ENCODE measurements around the gene ZNF143.
A peak's percentile ranks its signal among the peaks of the same experiment; 100 is the strongest.

The ZNF143 gene

DNA sequence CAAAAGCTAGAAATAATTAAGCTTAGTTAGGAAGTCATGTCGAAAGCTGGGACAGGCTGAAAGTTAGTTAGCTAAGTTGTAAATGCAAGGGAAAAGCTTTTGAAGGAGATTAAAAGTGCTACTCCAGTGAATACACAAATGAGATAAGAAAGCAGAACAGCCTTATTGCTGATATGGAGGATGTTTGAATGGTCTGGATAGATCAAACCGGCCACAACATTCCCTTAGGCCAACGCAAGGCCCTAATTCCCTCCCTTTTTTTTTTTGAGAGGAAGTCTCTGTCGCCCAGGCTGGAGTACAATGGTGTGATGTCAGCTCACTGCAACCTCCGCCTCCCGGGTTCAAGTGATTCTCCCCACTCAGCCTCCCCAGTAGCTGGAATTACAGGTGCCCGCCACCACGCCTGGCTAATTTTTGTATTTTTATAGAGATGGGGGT is 89.4 kb downstream of the ZNF143 start:
- DNase-seq: no peak

DNA sequence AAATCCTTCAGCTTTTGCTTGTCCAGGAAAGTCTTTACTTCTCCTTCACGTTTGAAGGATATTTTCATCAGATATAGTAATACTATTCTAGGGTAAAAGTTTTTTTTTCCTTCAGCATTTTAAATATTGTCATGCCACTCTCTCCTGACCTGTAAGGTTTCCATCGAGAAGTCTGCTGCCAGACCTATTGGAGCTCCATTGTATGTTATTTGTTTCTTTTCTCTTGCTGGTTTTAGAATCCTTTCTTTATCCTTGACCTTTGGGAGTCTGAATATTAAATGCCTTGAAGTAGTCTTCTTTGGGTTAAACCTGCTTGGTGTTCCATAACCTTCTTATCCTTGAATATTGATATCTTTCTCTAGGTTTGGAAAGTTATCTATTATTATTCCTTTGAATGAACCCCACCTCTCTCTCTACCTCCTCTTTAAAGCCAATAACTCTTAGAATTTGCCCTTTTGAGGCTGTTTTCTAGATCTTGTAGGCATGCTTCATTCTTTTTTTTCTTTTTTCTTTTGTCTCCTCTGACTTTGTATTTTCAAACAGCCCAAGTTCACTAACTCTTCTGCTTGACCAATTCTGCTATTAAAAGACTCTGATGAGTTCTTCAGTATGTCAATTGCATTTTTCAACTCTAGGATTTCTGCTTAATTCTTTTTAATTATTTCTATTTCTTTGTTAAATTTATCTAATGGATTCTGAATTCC is 100.6 kb downstream of the ZNF143 start:
- DNase-seq: no peak

DNA sequence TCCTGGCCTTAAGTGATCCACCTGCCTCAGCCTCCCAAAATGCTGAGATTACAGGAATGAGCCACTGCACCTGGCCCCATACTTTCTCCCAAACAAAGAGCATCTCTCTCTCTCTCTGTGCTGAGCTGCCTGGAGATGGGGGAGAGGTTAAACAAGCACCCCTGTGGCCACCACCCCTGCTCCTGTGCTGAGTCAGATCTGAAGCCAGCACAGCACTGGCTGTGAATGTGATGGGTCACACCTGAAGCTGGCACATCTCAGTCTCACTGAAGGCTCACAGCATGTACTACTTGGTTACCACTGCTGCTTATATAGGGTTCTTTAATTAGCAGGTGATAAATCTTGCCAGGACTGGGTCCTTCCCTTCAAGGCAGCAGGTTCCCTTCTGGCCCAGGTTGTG is 101.9 kb downstream of the ZNF143 start:
- DNase-seq: no peak

DNA sequence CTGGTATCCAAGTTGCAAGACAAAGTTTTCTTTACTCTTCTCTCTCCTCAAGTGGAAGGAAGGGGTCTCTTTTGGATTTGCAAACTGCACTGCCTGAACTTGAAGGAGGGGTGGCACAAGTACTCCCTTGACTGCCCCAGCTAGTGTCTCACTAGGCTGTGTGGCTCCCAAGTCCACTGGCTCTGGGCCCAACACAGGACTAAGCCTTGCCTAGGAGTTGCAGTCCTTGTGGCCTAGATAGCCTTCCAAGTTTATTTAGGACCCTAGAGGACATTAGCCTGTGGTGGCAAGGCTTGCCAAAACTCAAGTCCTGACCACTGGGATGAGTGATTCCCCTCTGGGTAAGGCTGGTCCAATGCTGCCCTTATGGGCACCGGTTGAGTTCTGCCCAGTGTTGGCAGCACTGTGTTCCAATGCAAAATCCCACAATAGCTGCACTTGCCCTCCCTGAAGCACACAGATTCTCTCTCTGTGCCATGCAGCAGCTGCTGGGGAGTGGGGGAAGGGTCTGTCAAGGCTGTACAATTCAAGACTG is 102.5 kb downstream of the ZNF143 start:
- no peak for DNase-seq

DNA sequence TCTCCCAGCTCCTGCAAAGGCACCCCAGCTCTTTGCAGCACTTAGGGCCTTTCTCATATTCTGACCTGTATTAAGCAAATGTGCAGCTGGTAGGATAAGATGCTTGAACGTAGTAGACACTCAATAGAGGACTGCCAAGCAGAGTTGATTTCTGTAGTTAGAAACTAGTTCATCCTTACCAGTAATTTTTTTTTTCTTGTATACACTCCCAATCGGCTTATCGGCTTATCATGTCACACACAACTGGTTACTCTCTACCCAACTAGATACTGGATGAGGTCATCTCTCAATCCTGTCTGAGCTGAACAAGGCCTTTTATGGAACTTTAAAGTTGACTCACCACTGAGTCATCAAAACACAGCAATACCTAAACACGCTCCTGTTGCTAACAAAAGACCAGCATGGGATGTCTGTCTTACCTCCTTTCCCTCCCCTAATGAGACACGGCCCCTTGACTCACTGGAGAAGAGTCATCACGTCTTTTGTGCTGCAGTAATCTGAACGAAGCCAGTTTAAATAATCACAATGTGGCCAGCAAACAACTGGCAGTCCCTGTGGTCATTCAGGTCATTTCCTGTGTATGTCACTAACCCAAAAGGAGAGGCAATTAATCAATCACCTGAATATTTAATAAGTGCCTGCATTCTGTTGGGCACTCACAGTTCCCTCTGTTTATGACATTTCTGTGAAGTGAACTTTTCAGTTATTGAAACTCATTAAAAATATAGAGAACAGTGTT is 105.2 kb downstream of the ZNF143 start:
- no peak for DNase-seq

DNA sequence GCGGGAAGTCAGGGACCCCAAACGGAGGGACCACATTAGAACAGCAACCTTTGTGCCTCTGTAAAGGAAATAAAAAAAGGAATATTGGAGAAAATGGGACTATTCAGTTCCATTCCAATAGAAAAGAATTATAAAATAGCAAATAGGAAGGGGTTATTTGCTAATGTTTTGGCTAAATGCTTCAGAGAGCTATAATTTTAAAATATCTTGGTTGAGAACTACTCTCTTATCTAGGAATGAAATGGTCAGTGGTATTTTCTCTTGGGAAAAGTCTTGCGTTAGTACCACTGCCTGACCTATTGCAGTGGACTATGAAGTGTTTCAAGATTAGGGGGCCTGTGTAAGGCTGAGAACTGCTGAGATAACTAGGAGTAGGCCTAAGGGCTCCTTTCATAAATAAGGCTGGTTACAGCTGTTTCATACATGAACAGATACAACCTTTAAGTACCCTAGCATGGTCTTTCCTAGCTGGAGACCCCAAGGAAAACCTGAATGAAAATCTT is 105.8 kb downstream of the ZNF143 start:
- DNase-seq: no peak

DNA sequence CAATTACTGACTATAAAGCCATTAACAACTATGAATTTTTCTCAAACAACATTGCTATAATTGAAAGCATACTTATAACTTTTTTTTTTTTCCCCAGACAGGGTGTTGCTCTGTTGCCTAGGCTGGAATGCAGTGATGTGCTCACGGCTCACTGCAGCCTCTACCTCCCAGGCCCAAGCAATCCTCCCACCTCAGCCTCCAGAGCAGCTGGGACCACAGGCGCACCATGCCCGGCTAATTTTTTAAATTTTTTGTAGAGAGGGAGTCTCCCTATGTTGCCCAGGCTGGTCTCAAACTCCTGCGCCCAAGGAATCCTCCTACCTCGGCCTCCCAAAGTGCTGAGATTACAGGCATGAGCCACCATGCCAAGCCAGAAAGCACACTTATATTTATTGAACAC is 106.6 kb downstream of the ZNF143 start:
- DNase-seq: no peak

DNA sequence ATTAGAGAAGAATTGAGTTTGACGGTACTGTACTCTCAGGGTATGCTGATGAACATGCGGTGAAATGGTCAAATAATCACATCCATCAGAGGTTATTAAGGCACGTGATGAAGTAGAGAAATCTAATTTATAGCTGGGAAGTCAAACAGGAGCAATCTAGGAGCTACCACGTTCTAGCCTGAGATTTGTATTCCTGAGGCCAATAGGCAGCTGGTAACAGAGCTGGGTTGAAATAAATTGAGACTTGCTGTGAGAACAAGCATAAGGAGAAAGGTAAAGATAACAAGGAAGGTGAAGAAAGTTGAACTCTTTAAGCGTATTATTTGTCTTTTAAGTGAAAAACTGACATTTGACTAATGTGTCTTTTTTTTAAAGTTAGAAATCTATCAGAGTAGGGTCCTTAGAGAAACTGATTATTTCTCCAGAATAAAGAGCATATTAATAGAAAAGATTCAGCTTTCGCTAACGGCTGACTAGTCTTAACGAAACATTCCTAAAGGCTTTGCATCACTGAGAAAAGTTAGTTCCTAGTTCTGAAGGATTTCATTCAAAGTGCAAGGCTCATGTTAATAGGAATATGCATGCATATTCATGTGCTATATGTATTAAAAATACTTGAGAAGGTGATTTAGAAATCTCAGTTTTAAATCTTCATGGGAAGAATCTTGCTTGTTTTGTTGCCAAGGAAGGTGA is 107.5 kb downstream of the ZNF143 start:
- no peak for DNase-seq

DNA sequence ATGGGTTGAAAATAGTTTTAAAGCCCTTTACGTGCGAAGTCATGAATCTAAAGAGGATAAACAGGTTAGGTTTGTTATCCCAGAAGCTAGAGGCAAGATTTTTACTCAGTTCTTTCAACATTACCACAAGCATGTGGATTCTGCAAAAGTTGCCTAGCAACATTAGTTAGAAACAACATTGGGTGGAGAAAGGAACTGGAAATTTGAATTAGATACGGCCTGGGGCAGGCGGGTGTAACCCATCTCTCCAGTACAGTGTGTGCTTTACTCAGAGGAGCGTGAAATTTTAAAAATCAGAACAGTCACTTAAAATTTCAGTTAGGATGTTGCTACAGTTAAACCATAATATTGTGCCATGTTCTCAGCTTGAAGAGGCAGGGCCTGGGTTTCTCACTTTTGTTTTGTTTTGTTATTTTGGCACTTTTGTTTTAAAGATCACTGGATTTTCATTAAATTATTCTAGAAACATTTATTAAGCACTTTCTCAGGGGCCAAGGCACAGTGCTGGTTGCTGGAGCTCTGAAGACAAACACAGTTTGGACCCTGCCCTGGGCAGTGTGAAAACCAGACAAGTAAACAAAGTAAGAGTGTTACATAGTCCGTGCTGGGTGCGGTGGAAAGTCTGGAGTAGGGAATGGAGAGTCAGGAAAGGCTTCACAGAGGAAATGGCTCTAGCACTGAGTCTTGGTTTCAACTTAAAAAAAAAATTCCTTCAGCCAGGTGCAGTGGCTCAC is 108.2 kb downstream of the ZNF143 start:
- no peak for DNase-seq

DNA sequence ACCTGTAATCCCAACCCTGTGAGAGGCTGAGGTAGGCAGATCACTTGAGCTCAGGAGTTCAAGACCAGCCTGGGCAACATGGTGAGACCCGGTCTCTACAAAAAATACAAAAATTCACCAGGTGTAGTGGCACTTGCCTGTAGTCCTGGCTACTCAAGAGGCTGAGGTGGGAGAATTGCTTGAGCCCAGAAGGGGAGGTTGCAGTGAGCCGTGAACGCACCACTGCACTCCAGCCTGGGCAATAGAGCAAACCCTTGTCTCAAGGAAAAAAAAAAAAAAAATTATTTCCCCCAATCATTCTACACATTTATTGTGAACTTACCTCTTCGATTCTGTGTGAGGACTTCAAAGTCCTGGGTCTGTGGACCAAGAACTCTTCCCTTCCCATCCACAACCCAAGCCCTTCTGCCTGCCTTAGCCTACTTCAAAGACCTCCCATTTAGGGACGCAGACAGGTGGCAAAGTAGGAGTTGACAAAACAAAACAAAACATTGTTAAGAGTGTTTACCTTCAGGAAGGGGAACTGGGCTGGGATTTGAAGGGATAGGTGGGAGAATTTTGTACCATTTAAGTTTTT is 108.9 kb downstream of the ZNF143 start:
- no peak for DNase-seq

DNA sequence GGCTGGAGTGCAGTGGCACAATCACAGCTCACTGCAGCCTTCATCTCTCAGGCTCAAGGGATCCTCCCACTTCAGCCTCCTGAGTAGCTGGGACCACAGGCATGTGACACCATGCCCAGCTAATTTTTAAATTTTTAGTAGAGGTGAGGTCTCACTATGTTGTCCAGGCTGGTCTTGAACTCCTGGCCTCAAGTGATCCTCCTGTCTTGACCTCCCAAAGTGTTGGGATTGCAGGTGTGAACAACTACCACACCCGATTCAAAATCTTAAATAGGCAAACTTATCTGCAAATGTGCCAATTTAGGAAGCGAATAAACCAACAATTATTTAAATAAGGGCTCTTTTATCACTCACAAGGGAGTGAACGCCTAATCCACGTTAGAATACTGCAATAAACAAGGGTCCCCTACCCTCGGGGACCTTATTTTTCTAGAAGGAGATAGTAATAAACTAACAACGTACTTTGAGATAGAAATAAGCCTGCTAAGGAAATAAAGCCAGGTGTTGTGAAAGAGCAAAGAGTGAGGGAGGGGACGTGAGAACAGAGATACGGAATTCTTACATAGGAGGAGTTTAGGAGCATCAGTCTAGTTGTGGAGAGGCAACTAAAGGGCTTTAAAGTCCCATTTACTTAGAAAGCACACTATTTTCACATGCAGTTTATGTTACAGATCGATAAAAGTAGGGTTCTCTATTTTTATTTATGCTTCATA is 109.7 kb downstream of the ZNF143 start:
- no peak for DNase-seq

DNA sequence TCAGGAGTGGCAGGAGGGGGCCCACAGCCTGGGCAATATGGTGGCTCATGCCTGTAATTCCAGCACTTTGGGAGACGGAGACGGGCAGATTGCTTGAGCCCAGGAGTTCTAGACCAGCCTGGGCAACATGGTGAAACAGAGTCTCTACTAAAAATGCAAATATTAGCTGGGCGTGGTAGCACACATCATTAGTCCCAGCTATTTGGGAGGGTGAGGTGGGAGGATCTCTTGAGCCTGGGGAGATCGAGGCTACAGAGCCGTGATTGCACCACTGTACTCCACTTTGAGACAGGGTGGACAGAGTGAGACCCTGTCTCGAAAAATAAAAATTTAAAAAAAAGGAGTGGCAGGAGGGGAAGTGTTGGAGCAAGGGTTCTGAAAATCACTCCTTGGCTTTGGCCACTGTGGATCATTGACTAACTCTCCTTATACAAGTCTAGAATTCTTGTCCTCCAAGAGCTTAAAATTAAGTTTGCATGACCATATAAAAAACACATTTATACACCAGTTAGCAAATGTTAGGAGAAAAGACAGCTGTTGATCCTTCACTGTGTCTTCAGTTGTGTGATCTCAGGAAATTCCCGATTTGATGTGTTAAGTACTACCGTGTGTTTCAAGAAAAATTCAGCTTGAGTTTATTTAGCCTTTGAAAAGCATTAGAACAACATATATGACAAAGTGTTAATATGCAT is 110.4 kb downstream of the ZNF143 start:
- DNase-seq: no peak

DNA sequence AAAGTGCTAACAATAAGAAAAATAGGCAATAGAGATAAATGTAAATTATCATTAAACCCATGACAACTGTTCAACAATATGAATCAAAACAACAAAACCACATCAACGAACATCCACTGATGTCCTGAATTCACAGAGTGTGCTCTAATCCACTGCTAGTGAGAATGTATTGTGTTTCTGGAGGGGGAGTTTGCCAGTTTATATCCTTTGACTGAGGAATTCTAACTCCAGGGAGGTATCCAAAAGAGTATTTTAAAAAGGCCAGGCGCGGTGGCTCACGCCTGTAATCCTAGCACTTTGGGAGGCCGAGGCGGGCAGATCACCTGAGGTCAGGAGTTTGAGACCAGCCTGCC is 110.9 kb downstream of the ZNF143 start:
- no peak for DNase-seq

DNA sequence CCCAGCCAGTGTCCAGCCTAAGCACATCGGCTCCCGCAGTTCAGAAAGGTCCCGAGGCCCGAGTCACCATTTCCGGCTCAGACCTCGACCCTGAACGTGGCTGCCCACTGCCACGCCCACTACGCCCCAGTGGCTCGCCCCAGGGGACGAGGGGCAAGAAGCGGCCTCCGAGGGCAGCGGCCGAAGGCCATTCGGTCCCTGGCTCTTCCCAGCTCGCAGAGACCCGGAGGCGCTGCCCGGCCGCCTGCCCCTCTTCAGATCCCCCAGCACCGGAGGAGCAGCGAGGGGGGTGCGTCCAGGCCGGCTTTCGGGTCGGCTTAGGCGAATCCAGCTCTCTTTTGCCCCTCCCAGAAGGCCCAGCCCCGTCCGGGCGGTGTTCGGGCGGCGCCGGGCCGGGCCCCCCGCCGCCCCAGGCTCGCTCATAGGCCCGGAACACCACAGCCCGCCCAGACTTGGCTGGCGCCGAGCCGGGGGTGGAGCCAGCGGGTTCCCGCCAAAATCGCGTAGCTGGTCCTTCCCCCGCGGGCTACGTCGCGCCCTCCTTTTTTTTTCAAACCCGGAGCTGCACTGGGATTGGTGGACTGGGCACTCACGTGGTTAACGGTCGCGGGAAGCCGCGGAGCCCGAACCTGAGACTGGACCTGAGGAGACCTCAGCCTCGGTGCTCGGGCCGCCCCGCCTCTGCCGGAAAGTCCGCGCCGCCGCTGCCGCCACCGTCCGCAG is 112.4 kb downstream of the ZNF143 start, which contains the start of gene WEE1:
Gene WEE1 (plus strand): TSS at position 619 of the 723 bp plus-strand sequence. CDS start 264 bp downstream, outside the sequence.
- DNase-seq: peak; percentile 91

DNA sequence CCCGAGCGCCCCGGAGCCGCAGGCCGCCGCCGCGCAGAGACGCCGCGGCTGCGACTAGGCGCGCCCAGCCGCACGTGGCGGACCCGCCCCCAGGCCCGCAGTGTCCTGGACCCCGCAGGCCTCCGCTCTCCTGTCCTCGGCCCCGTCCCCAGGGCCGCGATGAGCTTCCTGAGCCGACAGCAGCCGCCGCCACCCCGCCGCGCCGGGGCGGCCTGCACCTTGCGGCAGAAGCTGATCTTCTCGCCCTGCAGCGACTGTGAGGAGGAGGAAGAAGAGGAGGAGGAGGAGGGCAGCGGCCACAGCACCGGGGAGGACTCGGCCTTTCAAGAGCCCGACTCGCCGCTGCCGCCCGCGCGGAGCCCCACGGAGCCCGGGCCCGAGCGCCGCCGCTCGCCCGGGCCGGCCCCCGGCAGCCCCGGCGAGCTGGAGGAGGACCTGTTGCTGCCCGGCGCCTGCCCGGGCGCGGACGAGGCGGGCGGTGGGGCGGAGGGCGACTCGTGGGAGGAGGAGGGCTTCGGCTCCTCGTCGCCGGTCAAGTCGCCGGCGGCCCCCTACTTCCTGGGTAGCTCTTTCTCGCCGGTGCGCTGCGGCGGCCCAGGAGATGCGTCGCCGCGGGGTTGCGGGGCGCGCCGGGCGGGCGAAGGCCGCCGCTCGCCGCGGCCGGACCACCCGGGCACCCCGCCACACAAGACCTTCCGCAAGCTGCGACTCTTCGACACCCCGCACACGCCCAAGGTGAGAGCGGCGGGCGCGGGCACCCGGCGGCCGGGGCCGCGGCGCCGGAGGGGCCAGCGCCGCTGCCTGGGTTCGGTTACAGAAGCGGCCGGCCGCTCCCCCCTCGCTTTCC is 113.2 kb downstream of the ZNF143 start:
- DNase-seq: peak; percentile 32

DNA sequence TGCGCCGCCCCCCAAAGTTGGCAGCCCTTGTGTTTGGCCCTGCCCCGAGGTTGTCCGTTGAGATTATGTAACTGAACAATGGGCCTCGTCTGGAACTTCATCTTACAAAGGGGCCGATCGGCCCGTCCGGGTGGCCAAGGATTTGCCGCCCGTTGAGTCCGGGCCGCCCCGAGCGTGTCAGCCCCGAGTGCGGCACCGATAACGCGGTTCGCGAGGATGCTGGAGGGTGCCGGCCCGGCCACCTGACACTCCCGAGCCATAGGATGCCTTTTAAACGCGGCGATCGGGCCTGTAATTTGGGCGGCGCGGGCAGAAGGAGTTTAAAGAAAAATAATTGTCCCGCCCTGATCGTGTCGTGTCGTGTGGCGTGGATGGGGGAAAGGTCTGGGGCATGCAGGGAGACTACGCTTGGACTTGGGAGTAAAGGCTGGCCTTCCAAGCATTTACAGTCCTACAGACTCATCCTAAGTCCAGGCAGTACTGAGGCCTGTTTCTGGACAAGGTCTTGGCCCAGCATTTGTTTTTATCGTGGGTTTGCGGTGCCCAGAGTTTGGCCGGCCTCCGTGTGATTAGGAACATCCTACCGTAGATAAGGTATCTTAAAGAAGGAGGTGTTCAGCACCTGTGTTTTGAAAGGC is 113.9 kb downstream of the ZNF143 start:
- no peak for DNase-seq

DNA sequence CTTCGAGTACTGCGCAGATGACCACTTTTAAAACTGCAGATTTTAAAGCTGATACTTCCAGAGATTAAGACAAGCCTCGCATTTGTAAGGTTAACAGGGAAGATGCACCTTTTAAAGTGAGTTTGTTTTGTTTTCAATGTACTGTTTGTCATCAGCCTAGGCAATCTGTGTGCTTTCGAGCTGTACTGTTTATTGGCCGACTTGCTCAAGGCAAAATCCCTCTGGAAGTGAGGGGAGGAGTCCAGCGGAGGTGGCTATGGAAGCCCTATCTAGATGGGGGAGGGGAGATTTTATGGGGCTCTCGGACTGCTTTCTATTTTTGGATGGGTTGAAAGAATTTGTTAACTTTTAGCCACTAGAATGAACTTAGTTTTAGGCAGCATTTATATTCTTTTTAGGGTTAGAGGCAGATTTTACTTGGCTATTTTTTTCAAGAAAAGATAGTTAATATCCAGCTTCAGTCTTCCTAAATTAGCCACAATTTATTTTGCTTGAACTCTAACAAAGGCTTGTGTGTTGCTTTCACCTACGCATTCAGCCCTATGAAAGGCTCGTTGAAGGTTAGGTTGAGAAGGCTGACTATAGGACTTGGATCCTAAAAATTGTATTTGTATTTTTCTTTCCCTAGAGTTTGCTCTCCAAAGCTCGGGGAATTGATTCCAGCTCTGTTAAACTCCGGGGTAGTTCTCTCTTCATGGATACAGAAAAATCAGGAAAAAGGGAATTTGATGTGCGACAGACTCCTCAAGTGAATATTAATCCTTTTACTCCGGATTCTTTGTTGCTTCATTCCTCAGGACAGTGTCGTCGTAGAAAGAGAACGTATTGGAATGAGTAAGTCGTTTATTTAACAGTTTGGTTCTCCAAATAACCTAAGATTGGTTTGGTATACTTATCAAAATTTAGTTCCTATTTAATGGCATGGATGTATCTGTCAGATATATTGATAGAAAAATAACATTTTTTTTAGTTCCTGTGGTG is 114.7 kb downstream of the ZNF143 start:
- no peak for DNase-seq

Data from activated gamma-delta T cell (primary cell).